Esophagus squamous epithelium (tissue), 4 donors: ENCODE data around the gene ANTXR2.

Experiments used
- POLR2A ChIP-seq, 4 donors: fragments of 450-650 bp; IDR thresholded peaks; one replicate each; pipeline ENCODE4 v1.6.1; 2017; ENCODE audit warnings: antibody characterized with exemption in 4 of 4, mild to moderate bottlenecking in 4 of 4, moderate library complexity in 3 of 4
- TF ChIP-seq, protein P1 (sequence below), 6 experiments: fragments of 450-650 bp in 4 of 6; fragments of 200-600 bp in 2 of 6; sonication (generic) in 2 of 6; IDR thresholded peaks; one replicate each; pipeline ENCODE4 v1.5.1; 2016 to 2019; ENCODE audit warnings: antibody characterized with exemption in 6 of 6, mild to moderate bottlenecking in 4 of 6, moderate library complexity in 4 of 6

DNA sequence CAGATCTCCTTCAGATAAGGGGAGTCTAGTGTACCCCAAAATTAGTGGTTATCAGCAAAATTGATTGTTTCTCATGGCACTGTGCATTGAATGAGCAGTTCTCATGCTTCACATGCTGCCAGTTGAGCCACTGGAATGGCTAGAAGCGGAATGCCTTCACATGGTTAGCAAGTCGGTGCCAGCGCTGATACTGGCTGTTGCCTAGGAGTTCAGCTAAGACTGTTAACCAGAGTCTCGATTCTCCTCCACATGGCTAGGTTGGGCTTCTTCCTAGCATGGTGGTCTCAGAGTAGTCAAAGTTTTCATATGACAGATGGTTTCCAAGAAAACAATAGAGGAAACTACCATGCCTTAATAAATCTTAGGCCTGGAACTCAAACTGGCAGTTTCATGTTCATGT lies 12.2 kb downstream of the ANTXR2 start:
- TF ChIP-seq, protein P1, sequence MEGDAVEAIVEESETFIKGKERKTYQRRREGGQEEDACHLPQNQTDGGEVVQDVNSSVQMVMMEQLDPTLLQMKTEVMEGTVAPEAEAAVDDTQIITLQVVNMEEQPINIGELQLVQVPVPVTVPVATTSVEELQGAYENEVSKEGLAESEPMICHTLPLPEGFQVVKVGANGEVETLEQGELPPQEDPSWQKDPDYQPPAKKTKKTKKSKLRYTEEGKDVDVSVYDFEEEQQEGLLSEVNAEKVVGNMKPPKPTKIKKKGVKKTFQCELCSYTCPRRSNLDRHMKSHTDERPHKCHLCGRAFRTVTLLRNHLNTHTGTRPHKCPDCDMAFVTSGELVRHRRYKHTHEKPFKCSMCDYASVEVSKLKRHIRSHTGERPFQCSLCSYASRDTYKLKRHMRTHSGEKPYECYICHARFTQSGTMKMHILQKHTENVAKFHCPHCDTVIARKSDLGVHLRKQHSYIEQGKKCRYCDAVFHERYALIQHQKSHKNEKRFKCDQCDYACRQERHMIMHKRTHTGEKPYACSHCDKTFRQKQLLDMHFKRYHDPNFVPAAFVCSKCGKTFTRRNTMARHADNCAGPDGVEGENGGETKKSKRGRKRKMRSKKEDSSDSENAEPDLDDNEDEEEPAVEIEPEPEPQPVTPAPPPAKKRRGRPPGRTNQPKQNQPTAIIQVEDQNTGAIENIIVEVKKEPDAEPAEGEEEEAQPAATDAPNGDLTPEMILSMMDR (IDR thresholded peaks at IDR 0.05) = no peak
- TF ChIP-seq POLR2A (IDR thresholded peaks at IDR 0.05) = no peak
